ENCODE results near the gene ARRDC5.

- no peak for TF ChIP-seq ATF2 (CRISPR knock-in tag; IDR thresholded peaks at IDR 0.05)
- 0 out of 2 replicates have a peak, but pooled peaks have one; percentile 29 for TF ChIP-seq ZBTB44 (CRISPR knock-in tag; IDR thresholded peaks at IDR 0.05)
- TF ChIP-seq SUZ12 (IDR thresholded peaks at IDR 0.05; ENCODE audit: low read depth, low read length) = no peak
- TF ChIP-seq HNF4A (CRISPR knock-in tag; IDR thresholded peaks at IDR 0.05) = no peak; the same call in none of the 2 replicates
- TF ChIP-seq PREB (CRISPR knock-in tag; IDR thresholded peaks at IDR 0.05) = no peak
- TF ChIP-seq ZNF567 (CRISPR knock-in tag; IDR thresholded peaks at IDR 0.05; ENCODE audit: borderline replicate concordance) = peak; percentile 66
- 0 out of 2 replicates have a peak, but pooled peaks have one; percentile 20 for TF ChIP-seq EED (CRISPR knock-in tag; IDR thresholded peaks at IDR 0.05)
- no peak for TF ChIP-seq GPN1 (CRISPR knock-in tag; IDR thresholded peaks at IDR 0.05; ENCODE audit: borderline replicate concordance)
- 0 out of 2 replicates have a peak, but pooled peaks have one; percentile 37 for TF ChIP-seq SALL2 (CRISPR knock-in tag; IDR thresholded peaks at IDR 0.05)
- TF ChIP-seq CTCF (CRISPR knock-in tag; IDR thresholded peaks at IDR 0.05) = no peak
These were observed 35.0 kb downstream of the ARRDC5 start, which contains the start of gene PLIN3 for GRCh38 chr19:4867534-4868285.
